A673 (cell line): ENCODE data around the gene POLR2M. TPM values are rescaled to one million over a fixed set of nuclear protein-coding genes. Genes with fewer than 3 reads are reported as not detected.
A peak's percentile ranks its signal among the peaks of the same experiment; 100 is the strongest.

Experiments used
- BruUV-seq: library from RNA; stranded (reverse); fragments of 400-500 nt; replicated peaks from 2 replicates; lab custom pipeline; 2021; lab: Mats Ljungman, UMichigan
- CTCF ChIA-PET: fragments of 300-600 bp; sonication (Branson Sonifier 250); formaldehyde crosslinking; loops from one replicate; lab custom pipeline; 2022; ENCODE audit warnings: antibody characterized with exemption; lab: Charles Lee
- POLR2A ChIA-PET: fragments of 300-600 bp; sonication (Branson Sonifier 250); formaldehyde crosslinking; loops from one replicate; lab custom pipeline; 2022; ENCODE audit warnings: antibody characterized with exemption; ENCODE audit not compliant: low non-redundant PET; lab: Charles Lee
- DNase-seq: peaks from one replicate; pipeline ENCODE4 v3.0.0-alpha.2; 2015; ENCODE audit warnings: low spot score
- H3K27ac ChIP-seq: fragments of 200-600 bp; sonication (generic); 2 replicates; pipeline ENCODE4 v1.5.1; 2016; ENCODE audit warnings: mixed run types, low read depth, mild to moderate bottlenecking, mixed read lengths, antibody characterized with exemption, low read length; ENCODE audit not compliant: poor library complexity, severe bottlenecking
- H3K27me3 ChIP-seq: fragments of 200-600 bp; sonication (generic); replicated peaks from 2 replicates; pipeline ENCODE4 v1.6.1; 2017; ENCODE audit warnings: mixed run types, low read depth, mild to moderate bottlenecking, mixed read lengths, antibody characterized with exemption, low read length; ENCODE audit not compliant: insufficient read depth, poor library complexity
- H3K36me3 ChIP-seq: fragments of 200-600 bp; sonication (generic); 2 replicates; pipeline ENCODE4 v1.6.1; 2016; ENCODE audit warnings: mixed run types, mild to moderate bottlenecking, mixed read lengths, antibody characterized with exemption, low read length; ENCODE audit not compliant: insufficient read depth, poor library complexity, severe bottlenecking
- H3K4me1 ChIP-seq: fragments of 200-600 bp; sonication (generic); 2 replicates; pipeline ENCODE4 v1.6.1; 2017; ENCODE audit warnings: mixed run types, mild to moderate bottlenecking, mixed read lengths, antibody characterized with exemption, low read length; ENCODE audit not compliant: insufficient read depth, poor library complexity, severe bottlenecking
- H3K4me3 ChIP-seq: fragments of 200-600 bp; sonication (generic); 2 replicates; pipeline ENCODE4 v1.5.1; 2016; ENCODE audit warnings: low read depth, mixed run types, mild to moderate bottlenecking, mixed read lengths, low read length; ENCODE audit not compliant: poor library complexity, severe bottlenecking
- H3K9me3 ChIP-seq: fragments of 200-600 bp; sonication (generic); 2 replicates; pipeline ENCODE4 v1.6.1; 2016; ENCODE audit warnings: mixed run types, low read depth, mild to moderate bottlenecking, mixed read lengths, antibody characterized with exemption, low read length; ENCODE audit not compliant: poor library complexity, severe bottlenecking
- CTCF ChIP-seq: fragments of 300-800, 200-600 bp; sonication (generic); conservative IDR thresholded peaks from 2 replicates; pipeline ENCODE4 v1.5.1; 2017; ENCODE audit warnings: low read depth, mild to moderate bottlenecking, antibody characterized with exemption, low read length, moderate library complexity, mixed read lengths
- EZH2 ChIP-seq: fragments of 200-600 bp; sonication (generic); IDR thresholded peaks from 2 replicates; pipeline ENCODE4 v1.6.1; 2017; ENCODE audit warnings: borderline replicate concordance, low read depth, mild to moderate bottlenecking, mixed read lengths, antibody characterized with exemption, low read length; ENCODE audit not compliant: poor library complexity, severe bottlenecking
- intact Hi-C: fragments of 100-400 bp; cut with micrococcal nuclease; formaldehyde crosslinking; loops from one replicate; pipeline ENCODE4 v1.10.0; 2022; ENCODE audit not compliant: unreplicated experiment
- total RNA-seq: library from RNA; stranded (reverse); gene quantifications from 2 replicates; pipeline ENCODE4 v1.2.3, GENCODE V29; 2021

Gene POLR2M
- total RNA-seq, 1 experiment from 2014 or later: 115 TPM

- H3K4me1 ChIP-seq: no peaks in the 10 kb centered on the region
- BruUV-seq: no TSS peak
- intact Hi-C loops: no loop called here
- no peaks in the 10 kb centered on the region for H3K9me3 ChIP-seq
- POLR2A ChIA-PET: no interaction called here
- no peak for DNase-seq
- CTCF ChIA-PET: interaction anchor here (1.0 kb wide), 1 partner anchor 14 kb away, joined by 3 read pairs; no protein-coding TSS in a partner anchor
- no peak overlapping the region for H3K4me3 ChIP-seq
- no peaks in the 10 kb centered on the region for H3K36me3 ChIP-seq
- H3K27ac ChIP-seq: no peak overlapping the region
- no peaks in the 10 kb centered on the region for H3K27me3 ChIP-seq
- TF ChIP-seq EZH2: no peak
- TF ChIP-seq CTCF: no peak
Observed at GRCh38 chr15:57746786-57747185, 40.3 kb downstream of the POLR2M start.

GRCh38 chr15:57747206-57747896 lies 40.8 kb downstream of the POLR2M start:
- Histone ChIP-seq H3K27ac (no peak overlapping the region), H3K4me1 (no peaks in the 10 kb centered on the region), H3K36me3 (no peaks in the 10 kb centered on the region), H3K4me3 (no peak overlapping the region), H3K9me3 (no peaks in the 10 kb centered on the region), H3K27me3 (no peaks in the 10 kb centered on the region)
- TF ChIP-seq EZH2: no peak
- TF ChIP-seq CTCF: no peak
- no peak for DNase-seq
- CTCF ChIA-PET: no interaction called here
- intact Hi-C loops: no loop called here
- no TSS peak for BruUV-seq
- POLR2A ChIA-PET: no interaction called here

GRCh38 chr15:57751177-57751800 lies 44.8 kb downstream of the POLR2M start:
- no peaks in the 10 kb centered on the region for H3K27me3 ChIP-seq
- H3K9me3 ChIP-seq: no peaks in the 10 kb centered on the region
- DNase-seq: peak; percentile 43
- H3K36me3 ChIP-seq: no peaks in the 10 kb centered on the region
- intact Hi-C loops: loop anchor here (2.0 kb wide), 2 partner anchors 110 to 316 kb away; no protein-coding TSS in a partner anchor
- H3K27ac ChIP-seq: no peak overlapping the region
- no peaks in the 10 kb centered on the region for H3K4me1 ChIP-seq
- no peak overlapping the region for H3K4me3 ChIP-seq
- ChIA-PET POLR2A (interaction anchor here (0.6 to 0.7 kb wide), 2 partner anchors 293 to 1155 kb away, joined by 6 to 10 read pairs; no protein-coding TSS in a partner anchor), CTCF (interaction anchor here (0.6 to 2.7 kb wide), 15 partner anchors 14 to 437 kb away, joined by 3 to 85 read pairs (median 4); no protein-coding TSS in a partner anchor)
- peak; percentile 69 for TF ChIP-seq CTCF
- TF ChIP-seq EZH2: no peak
- BruUV-seq: no TSS peak
